ENCODE results near the gene LONP2.

- TF ChIP-seq ELF1 (IDR thresholded peaks at IDR 0.05; ENCODE audit: borderline replicate concordance, low read depth) (no peak), POLR2AphosphoS5 (IDR thresholded peaks at IDR 0.05; ENCODE audit: low read depth, low read length) (no peak), YY1 (IDR thresholded peaks at IDR 0.05; ENCODE audit: extremely low read depth, insufficient replicate concordance, low read depth, low read length) (no peak), POLR2A (IDR thresholded peaks at IDR 0.05; ENCODE audit: borderline replicate concordance, extremely low read depth, insufficient read depth, insufficient read length) (no peak), ATF3 (IDR thresholded peaks at IDR 0.05) (no peak), JUND (IDR thresholded peaks at IDR 0.05) (no peak), RAD21 (IDR thresholded peaks at IDR 0.05; ENCODE audit: low read depth) (no peak), EGR1 (IDR thresholded peaks at IDR 0.05; ENCODE audit: low read depth) (no peak)
- TF ChIP-seq, protein P1, sequence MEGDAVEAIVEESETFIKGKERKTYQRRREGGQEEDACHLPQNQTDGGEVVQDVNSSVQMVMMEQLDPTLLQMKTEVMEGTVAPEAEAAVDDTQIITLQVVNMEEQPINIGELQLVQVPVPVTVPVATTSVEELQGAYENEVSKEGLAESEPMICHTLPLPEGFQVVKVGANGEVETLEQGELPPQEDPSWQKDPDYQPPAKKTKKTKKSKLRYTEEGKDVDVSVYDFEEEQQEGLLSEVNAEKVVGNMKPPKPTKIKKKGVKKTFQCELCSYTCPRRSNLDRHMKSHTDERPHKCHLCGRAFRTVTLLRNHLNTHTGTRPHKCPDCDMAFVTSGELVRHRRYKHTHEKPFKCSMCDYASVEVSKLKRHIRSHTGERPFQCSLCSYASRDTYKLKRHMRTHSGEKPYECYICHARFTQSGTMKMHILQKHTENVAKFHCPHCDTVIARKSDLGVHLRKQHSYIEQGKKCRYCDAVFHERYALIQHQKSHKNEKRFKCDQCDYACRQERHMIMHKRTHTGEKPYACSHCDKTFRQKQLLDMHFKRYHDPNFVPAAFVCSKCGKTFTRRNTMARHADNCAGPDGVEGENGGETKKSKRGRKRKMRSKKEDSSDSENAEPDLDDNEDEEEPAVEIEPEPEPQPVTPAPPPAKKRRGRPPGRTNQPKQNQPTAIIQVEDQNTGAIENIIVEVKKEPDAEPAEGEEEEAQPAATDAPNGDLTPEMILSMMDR (IDR thresholded peaks at IDR 0.05 in 2 of 3, conservative IDR thresholded peaks at IDR 0.05 in 1 of 3; ENCODE audit: borderline replicate concordance in 1 of 3, insufficient read depth in 1 of 3, low read depth in 2 of 3, low read length in 2 of 3), result no peak
- TF ChIP-seq, protein P2, sequence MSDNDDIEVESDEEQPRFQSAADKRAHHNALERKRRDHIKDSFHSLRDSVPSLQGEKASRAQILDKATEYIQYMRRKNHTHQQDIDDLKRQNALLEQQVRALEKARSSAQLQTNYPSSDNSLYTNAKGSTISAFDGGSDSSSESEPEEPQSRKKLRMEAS (IDR thresholded peaks at IDR 0.05), result no peak
These were observed 80.0 kb downstream of the LONP2 start for GRCh38 chr16:48323783-48324775.

Measured in HCT116 (cell line).